HG02798 (cell line): Measurements from ENCODE around the gene NEB.
"Not testable (repeated sequence)": the region's sequence is repeated elsewhere in the genome, so short reads cannot be mapped to it uniquely, and the experiment has no call there.

Source experiments
- ATAC-seq: cut with Tn5 transposase; IDR thresholded peaks from one replicate; pipeline ENCODE4 v1.9.1; 2021; ENCODE audit warnings: mild to moderate bottlenecking; ENCODE audit not compliant: unreplicated experiment, poor library complexity

Gene NEB

GRCh38 chr2:151761687-151762086, 27.4 kb upstream of the NEB start:
- ATAC-seq: no peak

GRCh38 chr2:151761193-151761592, 26.9 kb upstream of the NEB start:
- no peak for ATAC-seq

- no peak for ATAC-seq
These were observed 25.9 kb upstream of the NEB start for GRCh38 chr2:151760139-151760650.

GRCh38 chr2:151758744-151759143, 24.5 kb upstream of the NEB start:
- no peak for ATAC-seq

GRCh38 chr2:151757861-151758260, 23.6 kb upstream of the NEB start:
- ATAC-seq: no peak

GRCh38 chr2:151756820-151757219, 22.5 kb upstream of the NEB start:
- ATAC-seq: no peak

- ATAC-seq: no peak
These were observed 20.1 kb upstream of the NEB start for GRCh38 chr2:151754253-151754897.

- no peak for ATAC-seq
These were observed 19.3 kb upstream of the NEB start for GRCh38 chr2:151753540-151753939.

GRCh38 chr2:151745261-151745660, 11.0 kb upstream of the NEB start:
- ATAC-seq: not testable (repeated sequence)

- ATAC-seq: peak; percentile 58
These were observed 3.9 kb downstream of the NEB start for GRCh38 chr2:151730262-151730975.

- peak; percentile 31 for ATAC-seq
These were observed 4.4 kb downstream of the NEB start for GRCh38 chr2:151729837-151730236.

GRCh38 chr2:151729415-151729811, 4.9 kb downstream of the NEB start:
- no peak for ATAC-seq

- ATAC-seq: no peak
These were observed 5.4 kb downstream of the NEB start for GRCh38 chr2:151728804-151729414.

- no peak for ATAC-seq
These were observed 6.4 kb downstream of the NEB start for GRCh38 chr2:151727593-151728552.

- no peak for ATAC-seq
These were observed 13.1 kb downstream of the NEB start for GRCh38 chr2:151721161-151721560.

- ATAC-seq: no peak
These were observed 13.8 kb downstream of the NEB start for GRCh38 chr2:151720521-151720920.

GRCh38 chr2:151718796-151719195, 15.5 kb downstream of the NEB start:
- no peak for ATAC-seq

- no peak for ATAC-seq
These were observed 16.0 kb downstream of the NEB start for GRCh38 chr2:151718247-151718646.

- no peak for ATAC-seq
These were observed 17.6 kb downstream of the NEB start for GRCh38 chr2:151716721-151717120.

GRCh38 chr2:151713291-151713903, 20.9 kb downstream of the NEB start:
- ATAC-seq: peak; percentile 82
